ENCODE data around the gene FLOT1. TPM values are rescaled to one million over a fixed set of nuclear protein-coding genes. Genes with fewer than 3 reads are reported as not detected.

Gene FLOT1
- total RNA-seq, 4 donors from 2014 or later: 96.9 to 127 (median 117) TPM

- TF ChIP-seq POLR2A (IDR thresholded peaks at IDR 0.05) (no peak), CTCF (IDR thresholded peaks at IDR 0.05 in 4 of 5, conservative IDR thresholded peaks at IDR 0.05 in 1 of 5) (no peak)
- in situ Hi-C loops (cut with MboI; ENCODE audit: low sequenced_read_pairs in 4 of 4) (no loop called here), intact Hi-C loops (cut with DNase I; ENCODE audit: low total_unique reads) (loop anchor here (1.0 to 2.0 kb wide), 2 partner anchors 19 to 26 kb away; partner anchors contain the start of genes DHX16 and MDC1)
- no peaks in the 10 kb centered on the region for H3K27me3 ChIP-seq
- peak overlapping the region; percentile 93 to 99 (median 97) for H3K27ac ChIP-seq
- H3K36me3 ChIP-seq: no peaks in the 10 kb centered on the region
- ATAC-seq (no peak), DNase-seq (no peak)
- peaks cover 28 to 41% of the 10 kb centered on the region in 2 donors for H3K4me1 ChIP-seq
- H3K9me3 ChIP-seq: no peaks in the 10 kb centered on the region
- H3K4me3 ChIP-seq: peak overlapping the region; percentile 72 to 91 (median 76)
These were observed 51.2 kb downstream of the FLOT1 start for GRCh38 chr6:30691208-30691847.

GRCh38 chr6:30690403-30691207 is 51.9 kb downstream of the FLOT1 start, which contains the start of gene NRM:
NRM (minus strand) TSS chr6:30690984; CDS start chr6:30690974, 10 bp downstream.
- H3K27ac ChIP-seq: peak within 1 kb of the TSS; percentile 93 to 99 (median 97)
- intact Hi-C loops (cut with DNase I; ENCODE audit: low total_unique reads) (loop anchor here (1.0 to 2.0 kb wide), 2 partner anchors 18 to 27 kb away; partner anchors contain the start of genes DHX16 and MDC1), in situ Hi-C loops (cut with MboI; ENCODE audit: low sequenced_read_pairs in 4 of 4) (no loop called here)
- DNase-seq: peak; percentile 77 to 88
- H3K36me3 ChIP-seq: no peaks in the 10 kb centered on the region
- H3K9me3 ChIP-seq: no peaks in the 10 kb centered on the region
- ATAC-seq: peak; percentile 78 to 87
- H3K4me3 ChIP-seq: peak within 1 kb of the TSS; percentile 72 to 91 (median 76)
- peaks cover 33 to 42% of the 10 kb centered on the region in 2 donors for H3K4me1 ChIP-seq
- no peaks in the 10 kb centered on the region for H3K27me3 ChIP-seq
- no peak for TF ChIP-seq CTCF (IDR thresholded peaks at IDR 0.05 in 4 of 5, conservative IDR thresholded peaks at IDR 0.05 in 1 of 5)
- TF ChIP-seq POLR2A (IDR thresholded peaks at IDR 0.05): no peak

- Histone ChIP-seq H3K4me3 (peak overlapping the region; percentile 72 to 91 (median 76)), H3K9me3 (no peaks in the 10 kb centered on the region), H3K27ac (peak overlapping the region; percentile 93 to 99 (median 97)), H3K4me1 (peaks cover 34 to 40% of the 10 kb centered on the region in 2 donors), H3K27me3 (peaks cover 0 to 2% (median 0%) of the 10 kb centered on the region in 3 donors), H3K36me3 (peaks cover 0 to 4% of the 10 kb centered on the region in 2 donors)
- DNase-seq (no peak), ATAC-seq (no peak)
- intact Hi-C loops (cut with DNase I; ENCODE audit: low total_unique reads): loop anchor here (2.0 to 5.0 kb wide), 3 partner anchors 17 to 507 kb away; partner anchors contain the start of genes DDR1 and DHX16
- TF ChIP-seq CTCF (IDR thresholded peaks at IDR 0.05 in 4 of 5, conservative IDR thresholded peaks at IDR 0.05 in 1 of 5): no peak
- TF ChIP-seq POLR2A (IDR thresholded peaks at IDR 0.05): no peak
- in situ Hi-C loops (cut with MboI; ENCODE audit: low sequenced_read_pairs in 4 of 4): loop anchor here in 1 of 4 donors (10.0 kb wide), 1 partner anchor 135 kb away; no protein-coding TSS in a partner anchor
These were observed 52.5 kb downstream of the FLOT1 start for GRCh38 chr6:30689985-30690384.

- Histone ChIP-seq H3K36me3 (peaks cover 0 to 4% of the 10 kb centered on the region in 2 donors), H3K4me1 (peaks cover 34 to 40% of the 10 kb centered on the region in 2 donors), H3K27me3 (peaks cover 0 to 2% (median 0%) of the 10 kb centered on the region in 3 donors), H3K9me3 (no peaks in the 10 kb centered on the region), H3K27ac (peak overlapping the region; percentile 93 to 99 (median 97)), H3K4me3 (no peak overlapping the region)
- no peak for ATAC-seq
- intact Hi-C loops (cut with DNase I; ENCODE audit: low total_unique reads): loop anchor here (5.0 kb wide), 2 partner anchors 193 to 508 kb away; partner anchors contain the start of gene DDR1
- DNase-seq: no peak
- in situ Hi-C loops (cut with MboI; ENCODE audit: low sequenced_read_pairs in 4 of 4): loop anchor here in 1 of 4 donors (10.0 kb wide), 1 partner anchor 136 kb away; no protein-coding TSS in a partner anchor
- TF ChIP-seq POLR2A (IDR thresholded peaks at IDR 0.05): no peak
- no peak for TF ChIP-seq CTCF (IDR thresholded peaks at IDR 0.05 in 4 of 5, conservative IDR thresholded peaks at IDR 0.05 in 1 of 5)
These were observed 53.2 kb downstream of the FLOT1 start for GRCh38 chr6:30689022-30689865.
